DND-41 (cell line): ENCODE measurements around the gene SLC48A1.

Source experiments
- ATAC-seq: fragments of 200-7000 bp; cut with Tn5 transposase; 3 replicates; pipeline ENCODE4 v1.9.1; 2021; ENCODE audit warnings: low read depth; ENCODE audit not compliant: insufficient read depth
- DNase-seq: peaks from one replicate; pipeline ENCODE4 v3.0.0-alpha.2; 2020
- H2AFZ ChIP-seq: 2 replicates; pipeline ENCODE4 v1.6.0; 2012; ENCODE audit warnings: low read depth, low read length
- H3K27ac ChIP-seq: 2 replicates; pipeline ENCODE4 v1.5.1; 2012; ENCODE audit warnings: low read length, inconsistent platforms
- H3K27me3 ChIP-seq: fragments of 200-600 bp; sonication (generic); 2 replicates; pipeline ENCODE4 v1.6.0; 2012; ENCODE audit warnings: low read length, mild to moderate bottlenecking, inconsistent platforms; ENCODE audit not compliant: insufficient read depth, poor library complexity
- H3K36me3 ChIP-seq: 2 replicates; pipeline ENCODE4 v1.5.1; 2012; ENCODE audit warnings: low read length, inconsistent platforms; ENCODE audit not compliant: insufficient read depth
- H3K4me1 ChIP-seq: 2 replicates; pipeline ENCODE4 v1.5.1; 2012; ENCODE audit warnings: mild to moderate bottlenecking, low read length; ENCODE audit not compliant: insufficient read depth
- H3K4me2 ChIP-seq: 2 replicates; pipeline ENCODE4 v1.6.0; 2012; ENCODE audit warnings: mild to moderate bottlenecking, moderate library complexity, low read length, inconsistent platforms; ENCODE audit not compliant: insufficient read depth
- H3K4me3 ChIP-seq, 2 experiments: fragments of 200-600 bp in 1 of 2; shearing (Covaris generic) in 1 of 2; 2 replicates each; pipeline ENCODE4 v1.5.1; 2012 to 2016; ENCODE audit warnings: inconsistent platforms in 2 of 2, low read length in 2 of 2, mild to moderate bottlenecking in 2 of 2, low read depth in 1 of 2, moderate library complexity in 1 of 2
- H3K79me2 ChIP-seq: 2 replicates; pipeline ENCODE4 v1.6.0; 2012; ENCODE audit warnings: low read length, inconsistent platforms; ENCODE audit not compliant: insufficient read depth
- H3K9ac ChIP-seq: 2 replicates; pipeline ENCODE4 v1.6.0; 2012; ENCODE audit warnings: low read depth, mild to moderate bottlenecking, inconsistent platforms, low read length, moderate library complexity
- H3K9me3 ChIP-seq: 2 replicates; pipeline ENCODE4 v1.5.1; 2012; ENCODE audit warnings: low read length, moderate library complexity, mild to moderate bottlenecking, inconsistent platforms; ENCODE audit not compliant: insufficient read depth, severe bottlenecking
- H4K20me1 ChIP-seq: 2 replicates; pipeline ENCODE4 v1.6.0; 2012; ENCODE audit warnings: low read length; ENCODE audit not compliant: insufficient read depth
- CTCF ChIP-seq: IDR thresholded peaks from 2 replicates; pipeline ENCODE4 v1.5.1; 2012; ENCODE audit warnings: borderline replicate concordance, low read length, moderate library complexity, mild to moderate bottlenecking; ENCODE audit not compliant: poor library complexity, severe bottlenecking; ENCODE audit errors: extremely low read depth
- EZH2 ChIP-seq: IDR thresholded peaks from 3 replicates; pipeline ENCODE4 v1.6.1; 2012; ENCODE audit warnings: borderline replicate concordance, low read depth, mild to moderate bottlenecking, moderate library complexity, low read length, inconsistent platforms; ENCODE audit not compliant: severe bottlenecking

The SLC48A1 gene

GRCh38 chr12:47746523-47746922 is 26.5 kb upstream of the SLC48A1 start:
- TF ChIP-seq EZH2 (no peak), CTCF (no peak)
- Histone ChIP-seq H3K4me3 (no peak overlapping the region), H4K20me1 (peaks cover 3% of the 10 kb centered on the region), H3K79me2 (no peaks in the 10 kb centered on the region), H3K4me2 (no peak overlapping the region), H3K36me3 (no peaks in the 10 kb centered on the region), H3K9me3 (no peaks in the 10 kb centered on the region), H3K27me3 (peaks cover 7% of the 10 kb centered on the region), H3K27ac (no peak overlapping the region), H2AFZ (no peak overlapping the region), H3K4me1 (peaks cover 11% of the 10 kb centered on the region), H3K9ac (no peak overlapping the region)
- ATAC-seq (no peak), DNase-seq (no peak)

- Histone ChIP-seq H3K9me3 (no peaks in the 10 kb centered on the region), H3K27me3 (peaks cover 7% of the 10 kb centered on the region), H2AFZ (no peak overlapping the region), H3K4me3 (no peak overlapping the region), H3K36me3 (no peaks in the 10 kb centered on the region), H3K9ac (no peak overlapping the region), H4K20me1 (peaks cover 3% of the 10 kb centered on the region), H3K4me2 (no peak overlapping the region), H3K79me2 (no peaks in the 10 kb centered on the region), H3K4me1 (peaks cover 5% of the 10 kb centered on the region; the same call in 1 of the 2 replicates), H3K27ac (no peak overlapping the region)
- no peak for DNase-seq
- no peak for TF ChIP-seq CTCF
- no peak for TF ChIP-seq EZH2
- no peak for ATAC-seq
Measured at GRCh38 chr12:47747126-47747525, 25.9 kb upstream of the SLC48A1 start.

- Histone ChIP-seq H3K9ac (no peak overlapping the region), H3K27ac (no peak overlapping the region), H3K27me3 (peaks cover 7% of the 10 kb centered on the region), H3K9me3 (no peaks in the 10 kb centered on the region), H3K79me2 (no peaks in the 10 kb centered on the region), H4K20me1 (no peaks in the 10 kb centered on the region; the same call in 1 of the 2 replicates), H3K4me3 (no peak overlapping the region), H2AFZ (no peak overlapping the region), H3K4me2 (no peak overlapping the region), H3K36me3 (no peaks in the 10 kb centered on the region), H3K4me1 (no peaks in the 10 kb centered on the region)
- DNase-seq, result no peak
- ATAC-seq, result no peak
- TF ChIP-seq CTCF (no peak), EZH2 (no peak)
Measured at GRCh38 chr12:47747596-47748506, 25.2 kb upstream of the SLC48A1 start.
